NCI-H510A (cell line): ENCODE data around the gene CTNNA1.

Experiments used
- DNase-seq: peaks from one replicate; lab custom pipeline; 2025; lab: John Stamatoyannopoulos, UW

Gene CTNNA1

GRCh38 chr5:138949223-138949574, 196.0 kb downstream of the CTNNA1 start:
- no peak for DNase-seq

GRCh38 chr5:138949988-138950387, 196.8 kb downstream of the CTNNA1 start:
- no peak for DNase-seq

DNA sequence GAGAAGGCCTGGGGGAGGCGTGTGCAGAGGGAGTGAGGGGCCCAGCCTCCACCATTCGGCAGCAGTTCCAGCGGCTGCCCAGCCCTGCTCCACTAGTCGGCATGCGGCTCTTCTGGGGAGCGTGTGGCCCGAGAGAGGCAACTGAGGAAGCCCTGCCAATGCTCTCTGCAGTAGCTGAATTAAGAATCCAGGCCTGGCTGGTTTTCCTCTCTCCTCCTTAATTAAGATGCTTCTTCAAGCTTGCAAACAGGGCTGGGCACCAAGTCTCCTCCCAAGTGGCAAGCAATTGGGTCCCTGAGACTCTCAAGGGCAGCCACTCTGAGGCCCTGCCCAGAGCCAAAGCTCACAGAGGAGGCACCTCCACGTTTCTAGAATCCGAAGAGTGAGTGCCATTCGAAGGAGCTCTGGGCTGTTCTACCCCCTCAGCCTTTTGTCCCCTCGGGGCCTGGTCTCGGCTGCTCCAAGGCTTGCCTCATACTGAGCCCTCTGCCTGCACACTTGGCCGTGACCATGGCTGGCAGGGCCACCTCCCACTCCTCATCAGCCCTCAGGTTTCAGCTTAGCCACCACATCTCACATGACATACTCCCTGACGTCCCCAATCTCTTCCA, 197.3 kb downstream of the CTNNA1 start:
- DNase-seq, result no peak

- no peak for DNase-seq
These were observed 198.1 kb downstream of the CTNNA1 start for GRCh38 chr5:138951091-138951985.

DNA sequence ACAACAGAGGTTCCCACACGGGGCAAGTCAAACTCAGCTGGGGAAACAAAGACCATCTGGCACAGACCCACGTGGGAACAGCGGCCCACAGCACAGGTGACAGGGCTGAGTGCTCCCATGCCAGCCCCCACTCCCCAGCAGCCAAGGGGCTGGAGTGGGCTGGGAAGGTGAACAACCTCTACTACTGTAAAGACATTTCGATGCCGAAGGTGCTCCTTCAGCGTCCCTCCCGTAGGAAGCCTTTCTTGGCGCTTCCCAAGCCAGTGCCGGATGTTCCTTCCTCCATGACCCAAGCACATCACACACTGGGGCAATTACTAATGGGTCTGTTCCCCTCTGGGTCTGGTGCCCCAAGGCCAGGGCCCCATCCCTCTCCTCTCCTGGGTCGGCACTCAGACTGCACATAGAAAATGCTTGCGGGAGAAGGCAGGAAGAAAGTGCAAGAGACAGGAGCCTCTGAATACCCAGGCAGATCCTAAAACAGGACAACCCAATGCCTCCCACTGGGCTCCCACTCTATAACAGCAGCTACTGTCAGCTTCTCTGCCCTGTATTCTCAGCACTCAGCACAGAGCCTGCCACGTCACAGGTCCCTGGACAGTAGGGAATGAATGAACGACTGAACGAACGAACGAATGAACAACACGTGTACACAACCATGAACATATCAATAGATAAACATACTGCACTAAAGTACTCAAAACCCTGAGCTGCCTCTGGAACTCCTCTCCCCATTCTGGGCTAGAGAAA, 198.9 kb downstream of the CTNNA1 start:
- DNase-seq, result no peak

- no peak for DNase-seq
These were observed 199.7 kb downstream of the CTNNA1 start for GRCh38 chr5:138952962-138953361.

GRCh38 chr5:138953387-138954256, 200.4 kb downstream of the CTNNA1 start:
- peak; percentile 50 for DNase-seq

DNA sequence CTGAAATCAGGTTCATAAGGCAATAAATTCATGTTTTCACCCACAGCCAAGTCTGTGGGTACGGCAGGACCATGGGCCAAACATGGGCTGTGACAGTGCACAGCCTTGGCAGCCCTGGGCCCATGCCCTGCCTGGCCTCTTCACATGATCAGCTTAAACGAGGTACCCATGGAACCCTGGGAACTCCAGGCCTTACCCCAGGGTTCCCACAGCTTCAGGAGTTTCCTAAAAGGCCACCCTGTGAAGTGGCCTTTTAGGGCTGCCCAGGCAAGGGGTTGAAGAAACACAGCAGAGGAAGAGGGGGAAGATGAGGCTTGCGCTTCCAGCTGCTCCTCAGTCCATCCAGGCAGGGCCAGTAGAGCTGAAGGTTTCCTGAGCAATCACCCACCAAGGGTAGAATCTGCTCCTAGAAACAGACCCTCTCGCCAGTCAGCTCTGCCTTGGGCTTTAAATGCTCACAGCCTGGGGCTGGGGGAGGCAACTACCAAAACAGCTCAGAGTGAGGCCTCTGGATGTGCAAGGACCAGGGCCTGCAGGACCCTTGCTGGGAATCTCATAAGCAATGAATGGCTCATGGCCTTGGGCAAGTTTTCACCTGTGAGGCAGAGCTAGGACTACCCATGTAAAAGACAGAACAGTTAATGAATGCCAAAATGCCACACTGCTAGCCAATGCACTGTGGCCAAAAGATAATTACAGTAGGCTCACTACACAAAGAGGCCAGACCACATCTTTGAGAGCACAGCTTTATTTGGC, 201.2 kb downstream of the CTNNA1 start:
- no peak for DNase-seq

DNA sequence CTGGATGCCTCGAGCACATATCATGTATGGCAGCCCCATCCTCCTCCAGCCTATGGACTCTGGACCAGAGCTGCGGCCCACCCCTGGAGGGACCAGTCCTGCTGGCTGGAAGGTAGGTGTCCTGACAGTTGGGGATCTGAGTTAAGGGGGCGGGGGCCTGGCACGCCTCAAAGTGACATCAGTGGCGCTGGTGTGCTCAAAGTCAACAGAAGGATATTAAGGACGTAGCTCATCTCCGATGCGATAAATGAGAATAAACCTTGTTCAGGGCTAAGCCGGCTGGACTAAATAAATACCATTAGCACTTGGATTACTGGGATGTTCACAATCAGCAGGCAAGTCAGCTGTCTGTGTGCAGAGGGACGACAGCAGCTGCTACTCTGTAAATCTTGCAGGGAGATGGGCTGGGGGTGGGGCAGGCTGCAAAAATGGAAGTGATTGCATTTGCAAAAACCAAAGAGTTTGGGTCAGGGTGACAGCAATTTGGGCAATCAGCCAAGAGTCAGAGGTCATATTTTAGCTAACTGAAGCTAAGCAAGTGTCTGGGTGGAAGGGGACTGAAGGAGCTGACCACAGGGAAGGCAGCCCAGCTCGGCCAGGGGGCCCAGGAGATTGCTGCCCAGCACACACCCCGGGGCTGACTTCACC, 201.9 kb downstream of the CTNNA1 start:
- peak; percentile 72 for DNase-seq

- no peak for DNase-seq
These were observed 202.6 kb downstream of the CTNNA1 start for GRCh38 chr5:138955671-138956295.

- no peak for DNase-seq
These were observed 203.6 kb downstream of the CTNNA1 start for GRCh38 chr5:138956801-138957200.

- DNase-seq, result peak; percentile 74
These were observed 207.0 kb downstream of the CTNNA1 start for GRCh38 chr5:138960145-138960692.

- DNase-seq, result no peak
These were observed 208.0 kb downstream of the CTNNA1 start for GRCh38 chr5:138961221-138961620.

GRCh38 chr5:138961729-138962128, 208.5 kb downstream of the CTNNA1 start:
- DNase-seq, result no peak

GRCh38 chr5:138962614-138963370, 209.6 kb downstream of the CTNNA1 start:
- DNase-seq, result no peak

GRCh38 chr5:138963763-138964371, 210.6 kb downstream of the CTNNA1 start:
- no peak for DNase-seq

DNA sequence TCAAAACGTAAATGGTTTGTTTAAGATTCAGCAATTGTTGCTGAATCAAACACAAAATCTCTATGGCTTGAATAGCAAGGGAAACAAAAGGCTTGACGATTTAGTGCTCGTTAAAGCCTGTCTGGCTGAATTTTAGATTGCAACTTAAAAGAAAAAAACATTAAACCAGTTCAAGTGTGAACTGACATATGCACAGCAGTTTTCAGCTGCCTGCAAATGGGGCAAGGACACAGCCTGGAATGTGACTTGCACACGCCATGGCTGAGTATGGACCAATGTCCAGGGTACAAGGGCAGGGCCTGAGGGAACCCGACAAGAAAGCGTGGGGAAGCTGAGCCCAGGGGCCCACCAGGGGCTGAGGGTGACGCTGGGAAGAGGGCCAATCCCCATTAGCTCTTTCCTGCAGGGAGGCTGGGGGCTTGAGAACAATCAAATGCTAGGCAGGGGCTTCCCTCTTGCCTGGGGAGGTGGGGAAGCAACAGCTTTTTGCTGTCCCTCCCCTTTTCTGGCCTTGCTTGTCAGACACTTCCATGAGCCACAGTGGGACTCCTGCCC, 211.5 kb downstream of the CTNNA1 start:
- no peak for DNase-seq

DNA sequence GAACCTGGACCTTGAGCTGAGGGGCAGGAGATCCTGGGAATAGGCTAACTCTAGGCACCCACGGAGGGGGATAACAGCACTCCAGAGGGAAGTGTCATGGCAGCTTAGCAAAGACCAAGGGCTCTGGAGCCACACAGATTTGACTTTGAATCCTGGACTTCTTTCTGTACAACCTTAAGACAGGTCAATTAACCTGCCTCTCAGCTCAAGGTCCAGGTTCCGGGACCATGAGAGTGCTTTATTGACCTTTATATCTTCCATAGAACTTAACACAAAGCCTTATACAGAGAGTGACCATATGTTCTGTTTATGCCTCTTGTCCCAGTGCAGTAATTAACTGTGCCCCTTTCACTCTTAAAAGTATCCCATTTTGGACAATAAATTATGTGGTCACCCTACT, 212.4 kb downstream of the CTNNA1 start:
- no peak for DNase-seq
